HCT116 (cell line): ENCODE measurements around the gene ANKRD13D. TPM values are rescaled to one million over a fixed set of nuclear protein-coding genes. Genes with fewer than 3 reads are reported as not detected.

Experiments used
- ATAC-seq: fragments of 200-7000 bp; cut with Tn5 transposase; 2 replicates; pipeline ENCODE4 v1.9.1; 2020; ENCODE audit warnings: mild to moderate bottlenecking, moderate library complexity
- BruUV-seq: library from RNA; stranded (reverse); fragments of 400-500 nt; replicated peaks from 2 replicates; lab custom pipeline; 2021; lab: Mats Ljungman, UMichigan
- CTCF ChIA-PET: fragments of 300-600 bp; sonication (Branson Sonifier 250); formaldehyde crosslinking; loops from one replicate; lab custom pipeline; 2021; ENCODE audit warnings: antibody characterized with exemption; lab: Charles Lee
- POLR2A ChIA-PET: fragments of 300-600, 350-600 bp; sonication (Branson Sonifier 250); formaldehyde crosslinking; loops from one replicate; lab custom pipeline; 2021; ENCODE audit warnings: antibody characterized with exemption; lab: Charles Lee
- RAD21 ChIA-PET, 2 experiments: fragments of 300-600 bp; sonication (Branson Sonifier 250); formaldehyde crosslinking; loops; one replicate each; lab custom pipeline; 2023; ENCODE audit warnings: low total read pairs in 2 of 2; ENCODE audit not compliant: uncharacterized antibody in 2 of 2, unreplicated experiment in 2 of 2, low non-redundant PET in 1 of 2; lab: Charles Lee
- DNase-seq: peaks from one replicate; pipeline ENCODE4 v3.0.0-alpha.2; 2010; ENCODE audit warnings: low read depth, low spot score
- H2AFZ ChIP-seq: fragments of 200-600 bp; shearing (Covaris generic), sonication (generic); 2 replicates; pipeline ENCODE4 v1.6.1; 2017; ENCODE audit warnings: low read depth, mixed run types, mixed read lengths, antibody characterized with exemption, low read length; ENCODE audit not compliant: poor library complexity, severe bottlenecking
- H3K27ac ChIP-seq: 2 replicates; pipeline ENCODE4 v1.5.1; 2012; ENCODE audit warnings: low read depth, low read length
- H3K27me3 ChIP-seq: fragments of 200-600 bp; sonication (generic); 2 replicates; pipeline ENCODE4 v1.6.1; 2016; ENCODE audit warnings: mixed run types, low read length, mixed read lengths; ENCODE audit not compliant: insufficient read depth
- H3K36me3 ChIP-seq, 2 experiments: fragments of 200-500 bp in 1 of 2; fragments of 200-600 bp in 1 of 2; sonication (Bioruptor generic) in 1 of 2; sonication (generic) in 1 of 2; 2 replicates each; pipeline versions ENCODE4 v1.5.1 to v1.6.1; 2014 to 2016; ENCODE audit warnings: low read length in 2 of 2, inconsistent platforms in 1 of 2, mixed read lengths in 1 of 2, mixed run types in 1 of 2; ENCODE audit not compliant: insufficient read depth in 2 of 2, control insufficient read depth in 1 of 2
- H3K4me1 ChIP-seq, 2 experiments: fragments of 200-600 bp in 1 of 2; sonication (generic) in 1 of 2; 2 replicates each; pipeline versions ENCODE4 v1.5.1 to v1.6.1; 2012 to 2017; ENCODE audit warnings: low read length in 2 of 2, inconsistent platforms in 1 of 2, mild to moderate bottlenecking in 1 of 2, mixed read lengths in 1 of 2, mixed run types in 1 of 2, moderate library complexity in 1 of 2; ENCODE audit not compliant: insufficient read depth in 2 of 2, control insufficient read depth in 1 of 2
- H3K4me2 ChIP-seq: fragments of 200-600 bp; sonication (generic); 2 replicates; pipeline ENCODE4 v1.6.1; 2017; ENCODE audit warnings: mixed run types, low read length, mixed read lengths
- H3K4me3 ChIP-seq, 2 experiments: fragments of 200-600 bp in 1 of 2; sonication (generic) in 1 of 2; replicated peaks in 1 of 2; 2 replicates each; pipeline ENCODE4 v1.5.1; 2011 to 2016; ENCODE audit warnings: low read length in 2 of 2, control low read depth in 1 of 2, low read depth in 1 of 2, mild to moderate bottlenecking in 1 of 2, mixed read lengths in 1 of 2, mixed run types in 1 of 2
- H3K79me2 ChIP-seq: fragments of 200-600 bp; sonication (generic); 2 replicates; pipeline ENCODE4 v1.6.1; 2017; ENCODE audit warnings: mild to moderate bottlenecking, mixed run types, low read length, moderate library complexity, mixed read lengths; ENCODE audit not compliant: insufficient read depth
- H3K9ac ChIP-seq: fragments of 200-600 bp; sonication (generic); 2 replicates; pipeline ENCODE4 v1.6.1; 2016; ENCODE audit warnings: low read length, mixed read lengths
- H3K9me2 ChIP-seq: fragments of 200-600 bp; sonication (generic), shearing (Covaris generic); 2 replicates; pipeline ENCODE4 v1.6.1; 2017; ENCODE audit warnings: mixed run types, mild to moderate bottlenecking, moderate library complexity; ENCODE audit not compliant: insufficient read depth
- H3K9me3 ChIP-seq, 2 experiments: fragments of 200-500 bp in 1 of 2; fragments of 200-600 bp in 1 of 2; sonication (Bioruptor generic) in 1 of 2; sonication (generic) in 1 of 2; 2 replicates each; pipeline ENCODE4 v1.6.1; 2014 to 2017; ENCODE audit warnings: low read length in 2 of 2, mixed read lengths in 2 of 2, inconsistent platforms in 1 of 2, low read depth in 1 of 2, mild to moderate bottlenecking in 1 of 2, mixed run types in 1 of 2, moderate library complexity in 1 of 2; ENCODE audit not compliant: control insufficient read depth in 1 of 2, insufficient read depth in 1 of 2
- H4K20me1 ChIP-seq: fragments of 200-600 bp; sonication (generic), shearing (Covaris generic); 2 replicates; pipeline ENCODE4 v1.6.1; 2017; ENCODE audit warnings: mixed run types, mild to moderate bottlenecking, moderate library complexity; ENCODE audit not compliant: insufficient read depth
- CBX3 ChIP-seq: IDR thresholded peaks from 2 replicates; pipeline ENCODE4 v1.6.1; 2012; ENCODE audit warnings: low read depth
- CEBPB ChIP-seq: IDR thresholded peaks from 2 replicates; pipeline ENCODE4 v1.6.1; 2012; ENCODE audit warnings: low read depth
- EGR1 ChIP-seq: IDR thresholded peaks from 2 replicates; pipeline ENCODE4 v1.6.1; 2012; ENCODE audit warnings: low read depth
- ELF1 ChIP-seq: IDR thresholded peaks from 2 replicates; pipeline ENCODE4 v1.6.1; 2012; ENCODE audit warnings: low read depth, borderline replicate concordance
- EZH2 ChIP-seq: fragments of 200-600 bp; sonication (generic); IDR thresholded peaks from 2 replicates; pipeline ENCODE4 v1.6.1; 2017; ENCODE audit warnings: antibody characterized with exemption, mixed run types
- FOSL1 ChIP-seq: IDR thresholded peaks from 2 replicates; pipeline ENCODE4 v1.6.1; 2012; ENCODE audit warnings: low read depth
- JUND ChIP-seq: IDR thresholded peaks from 2 replicates; pipeline ENCODE4 v1.6.1; 2012
- POLR2A ChIP-seq: IDR thresholded peaks from 2 replicates; pipeline ENCODE4 v1.7.0; 2011; ENCODE audit warnings: borderline replicate concordance; ENCODE audit not compliant: insufficient read depth, insufficient read length; ENCODE audit errors: extremely low read depth
- POLR2AphosphoS5 ChIP-seq: IDR thresholded peaks from 2 replicates; pipeline ENCODE4 v1.6.1; 2011; ENCODE audit warnings: mild to moderate bottlenecking, low read depth, low read length, moderate library complexity
- RAD21 ChIP-seq: IDR thresholded peaks from 2 replicates; pipeline ENCODE4 v1.6.1; 2012; ENCODE audit warnings: low read depth, mild to moderate bottlenecking
- SRF ChIP-seq: IDR thresholded peaks from 2 replicates; pipeline ENCODE4 v1.6.1; 2012; ENCODE audit warnings: low read depth
- intact Hi-C: fragments of 100-400 bp; cut with micrococcal nuclease; formaldehyde crosslinking; loops from 2 replicates; pipeline ENCODE4 v1.10.0; 2022
- total RNA-seq: library from RNA; stranded (reverse); gene quantifications from one replicate; pipeline ENCODE4 v1.2.1, GENCODE V29; 2021; ENCODE audit not compliant: unreplicated experiment
- TF ChIP-seq, protein P1 (sequence below): IDR thresholded peaks from 2 replicates; pipeline ENCODE4 v1.6.1; 2012; ENCODE audit warnings: low read depth
- TF ChIP-seq, protein P2 (sequence below): IDR thresholded peaks from 2 replicates; pipeline ENCODE4 v1.6.1; 2012
- TF ChIP-seq, protein P3 (sequence below): IDR thresholded peaks from 2 replicates; pipeline ENCODE4 v1.6.1; 2012
- TF ChIP-seq, protein P4 (sequence below), 3 experiments: fragments of 200-600 bp in 1 of 3; sonication (generic) in 1 of 3; IDR thresholded peaks in 2 of 3; conservative IDR thresholded peaks in 1 of 3; 2 replicates each; pipeline ENCODE4 v1.5.1; 2012 to 2017; ENCODE audit warnings: low read depth in 2 of 3, low read length in 2 of 3, antibody characterized with exemption in 1 of 3, borderline replicate concordance in 1 of 3, control low read depth in 1 of 3, mild to moderate bottlenecking in 1 of 3, mixed read lengths in 1 of 3, mixed run types in 1 of 3, moderate library complexity in 1 of 3; ENCODE audit not compliant: insufficient read depth in 1 of 3

ANKRD13D gene
- total RNA-seq, 1 experiment from 2014 or later = 61.1 TPM

DNA sequence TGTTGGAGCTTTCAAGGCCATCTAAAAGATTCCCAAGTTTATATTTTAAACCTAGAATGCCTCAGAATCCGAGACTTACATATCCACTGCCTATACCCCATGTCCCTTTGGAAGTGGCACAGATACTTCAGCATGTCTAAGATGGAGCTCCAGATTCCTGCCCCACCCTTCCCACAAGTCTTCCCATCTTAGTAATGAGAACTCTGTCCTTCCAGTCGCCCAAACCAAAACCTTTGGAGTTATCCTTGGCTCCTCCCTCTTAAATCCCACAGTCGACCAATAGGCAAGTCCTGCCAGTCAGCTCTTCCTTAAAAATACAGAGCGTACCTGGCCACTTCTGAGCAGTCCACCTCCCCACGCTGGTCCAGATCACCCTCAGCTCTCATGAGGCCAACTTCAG lies 59.9 kb downstream of the ANKRD13D start:
- no peak overlapping the region for H3K4me2 ChIP-seq
- TF ChIP-seq EGR1 = no peak
- TF ChIP-seq, protein P1, sequence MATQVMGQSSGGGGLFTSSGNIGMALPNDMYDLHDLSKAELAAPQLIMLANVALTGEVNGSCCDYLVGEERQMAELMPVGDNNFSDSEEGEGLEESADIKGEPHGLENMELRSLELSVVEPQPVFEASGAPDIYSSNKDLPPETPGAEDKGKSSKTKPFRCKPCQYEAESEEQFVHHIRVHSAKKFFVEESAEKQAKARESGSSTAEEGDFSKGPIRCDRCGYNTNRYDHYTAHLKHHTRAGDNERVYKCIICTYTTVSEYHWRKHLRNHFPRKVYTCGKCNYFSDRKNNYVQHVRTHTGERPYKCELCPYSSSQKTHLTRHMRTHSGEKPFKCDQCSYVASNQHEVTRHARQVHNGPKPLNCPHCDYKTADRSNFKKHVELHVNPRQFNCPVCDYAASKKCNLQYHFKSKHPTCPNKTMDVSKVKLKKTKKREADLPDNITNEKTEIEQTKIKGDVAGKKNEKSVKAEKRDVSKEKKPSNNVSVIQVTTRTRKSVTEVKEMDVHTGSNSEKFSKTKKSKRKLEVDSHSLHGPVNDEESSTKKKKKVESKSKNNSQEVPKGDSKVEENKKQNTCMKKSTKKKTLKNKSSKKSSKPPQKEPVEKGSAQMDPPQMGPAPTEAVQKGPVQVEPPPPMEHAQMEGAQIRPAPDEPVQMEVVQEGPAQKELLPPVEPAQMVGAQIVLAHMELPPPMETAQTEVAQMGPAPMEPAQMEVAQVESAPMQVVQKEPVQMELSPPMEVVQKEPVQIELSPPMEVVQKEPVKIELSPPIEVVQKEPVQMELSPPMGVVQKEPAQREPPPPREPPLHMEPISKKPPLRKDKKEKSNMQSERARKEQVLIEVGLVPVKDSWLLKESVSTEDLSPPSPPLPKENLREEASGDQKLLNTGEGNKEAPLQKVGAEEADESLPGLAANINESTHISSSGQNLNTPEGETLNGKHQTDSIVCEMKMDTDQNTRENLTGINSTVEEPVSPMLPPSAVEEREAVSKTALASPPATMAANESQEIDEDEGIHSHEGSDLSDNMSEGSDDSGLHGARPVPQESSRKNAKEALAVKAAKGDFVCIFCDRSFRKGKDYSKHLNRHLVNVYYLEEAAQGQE = no peak
- TF ChIP-seq, protein P2, sequence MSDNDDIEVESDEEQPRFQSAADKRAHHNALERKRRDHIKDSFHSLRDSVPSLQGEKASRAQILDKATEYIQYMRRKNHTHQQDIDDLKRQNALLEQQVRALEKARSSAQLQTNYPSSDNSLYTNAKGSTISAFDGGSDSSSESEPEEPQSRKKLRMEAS = no peak
- TF ChIP-seq POLR2A = no peak
- TF ChIP-seq JUND = no peak
- TF ChIP-seq EZH2 = no peak
- TF ChIP-seq POLR2AphosphoS5 = no peak
- TF ChIP-seq FOSL1 = no peak
- TF ChIP-seq SRF = no peak
- TF ChIP-seq RAD21 = no peak
- TF ChIP-seq, protein P3, sequence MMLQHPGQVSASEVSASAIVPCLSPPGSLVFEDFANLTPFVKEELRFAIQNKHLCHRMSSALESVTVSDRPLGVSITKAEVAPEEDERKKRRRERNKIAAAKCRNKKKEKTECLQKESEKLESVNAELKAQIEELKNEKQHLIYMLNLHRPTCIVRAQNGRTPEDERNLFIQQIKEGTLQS = no peak
- TF ChIP-seq CBX3 = no peak
- TF ChIP-seq, protein P4, sequence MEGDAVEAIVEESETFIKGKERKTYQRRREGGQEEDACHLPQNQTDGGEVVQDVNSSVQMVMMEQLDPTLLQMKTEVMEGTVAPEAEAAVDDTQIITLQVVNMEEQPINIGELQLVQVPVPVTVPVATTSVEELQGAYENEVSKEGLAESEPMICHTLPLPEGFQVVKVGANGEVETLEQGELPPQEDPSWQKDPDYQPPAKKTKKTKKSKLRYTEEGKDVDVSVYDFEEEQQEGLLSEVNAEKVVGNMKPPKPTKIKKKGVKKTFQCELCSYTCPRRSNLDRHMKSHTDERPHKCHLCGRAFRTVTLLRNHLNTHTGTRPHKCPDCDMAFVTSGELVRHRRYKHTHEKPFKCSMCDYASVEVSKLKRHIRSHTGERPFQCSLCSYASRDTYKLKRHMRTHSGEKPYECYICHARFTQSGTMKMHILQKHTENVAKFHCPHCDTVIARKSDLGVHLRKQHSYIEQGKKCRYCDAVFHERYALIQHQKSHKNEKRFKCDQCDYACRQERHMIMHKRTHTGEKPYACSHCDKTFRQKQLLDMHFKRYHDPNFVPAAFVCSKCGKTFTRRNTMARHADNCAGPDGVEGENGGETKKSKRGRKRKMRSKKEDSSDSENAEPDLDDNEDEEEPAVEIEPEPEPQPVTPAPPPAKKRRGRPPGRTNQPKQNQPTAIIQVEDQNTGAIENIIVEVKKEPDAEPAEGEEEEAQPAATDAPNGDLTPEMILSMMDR (IDR thresholded peaks at IDR 0.05 in 2 of 3, conservative IDR thresholded peaks at IDR 0.05 in 1 of 3; ENCODE audit: borderline replicate concordance in 1 of 3, insufficient read depth in 1 of 3, low read depth in 2 of 3, low read length in 2 of 3) = no peak
- TF ChIP-seq CEBPB = no peak
- TF ChIP-seq ELF1 = no peak
- POLR2A ChIA-PET = no interaction called here
- DNase-seq (no peak), ATAC-seq (no peak)
- H3K9me3 ChIP-seq = no peaks in the 10 kb centered on the region
- H3K27ac ChIP-seq = no peak overlapping the region
- no TSS peak for BruUV-seq
- no peak overlapping the region for H3K4me3 ChIP-seq
- CTCF ChIA-PET = interaction anchor here (1.3 to 16.6 kb wide), 2 partner anchors 27 to 52 kb away, joined by 5 to 456 read pairs; partner anchors contain the start of genes CLCF1 and PPP1CA
- H2AFZ ChIP-seq = no peak overlapping the region
- no peaks in the 10 kb centered on the region for H3K27me3 ChIP-seq
- no peaks in the 10 kb centered on the region for H3K9me2 ChIP-seq
- peaks cover 24 to 70% of the 10 kb centered on the region in 2 experiments for H3K4me1 ChIP-seq
- RAD21 ChIA-PET = no interaction called here
- no peaks in the 10 kb centered on the region; the same call in 1 of the 2 replicates for H3K79me2 ChIP-seq
- H3K9ac ChIP-seq = no peak overlapping the region
- intact Hi-C loops = no loop called here
- no peaks in the 10 kb centered on the region for H4K20me1 ChIP-seq
- no peaks in the 10 kb centered on the region for H3K36me3 ChIP-seq
